ENCODE data around the gene LCNL1. TPM values are rescaled to one million over a fixed set of nuclear protein-coding genes. Genes with fewer than 3 reads are reported as not detected.

Gene LCNL1
- total and polyA plus RNA-seq, 2 donors (not counting 1 experiment from before 2014, with no cell fraction given), result not detected

DNA sequence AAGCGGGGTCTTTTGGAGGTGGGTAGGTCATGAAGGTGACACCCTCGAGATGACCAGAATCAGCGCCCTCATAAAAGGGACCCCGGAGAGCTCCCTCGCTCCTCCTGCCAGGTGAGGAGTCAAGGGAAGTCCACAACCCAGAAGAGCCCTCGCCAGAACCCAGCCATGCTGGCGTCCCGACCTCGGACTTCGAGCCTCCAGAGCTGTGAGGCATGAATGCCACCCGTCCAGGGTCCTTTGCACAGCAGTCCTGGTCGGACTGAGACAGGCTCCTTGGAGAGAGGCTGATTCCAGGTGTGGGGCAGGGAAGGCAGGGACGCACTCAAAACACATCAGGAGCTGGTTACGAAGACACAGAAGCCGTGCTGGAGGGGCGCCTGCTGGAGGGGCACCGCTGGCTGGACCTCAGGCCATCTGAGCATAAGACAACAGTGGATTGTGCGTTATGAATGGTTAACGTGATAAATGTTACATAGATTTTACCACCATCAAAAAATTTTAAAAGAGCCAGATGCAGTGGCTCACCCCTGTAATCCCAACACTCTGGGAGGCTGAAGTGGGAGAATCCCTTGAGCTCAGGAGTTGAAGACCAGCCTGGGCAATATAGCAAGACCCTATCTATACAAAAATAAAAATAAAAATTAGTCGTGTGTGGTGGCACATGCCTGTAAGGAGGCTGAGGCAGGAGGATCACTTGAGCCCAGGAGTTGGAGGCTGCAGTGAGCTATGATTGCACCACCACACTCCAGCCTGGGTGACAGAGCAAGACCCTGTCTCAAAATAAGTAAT, 19.3 kb downstream of the LCNL1 start:
- no peaks in the 10 kb centered on the region for H4K20me1 ChIP-seq (ENCODE audit: control insufficient read depth, insufficient read depth, low read length, poor library complexity, severe bottlenecking)
- WGBS (ENCODE audit: insufficient coverage), result 95% methylated on average over 11 of the region's 20 CpGs
- H3K9me3 ChIP-seq (ENCODE audit: control extremely low read depth in 1 of 3, control insufficient read depth in 2 of 3, insufficient read depth in 1 of 3, low read length in 2 of 3), result peaks cover 0 to 4% (median 0%) of the 10 kb centered on the region in 3 donors
- H3K9ac ChIP-seq (ENCODE audit: low read length), result no peak overlapping the region
- Mint-ChIP-seq H3K4me1 (peaks cover 34% of the 10 kb centered on the region), H3K27me3 (peaks cover 3% of the 10 kb centered on the region), H3K9me3 (ENCODE audit: insufficient read depth) (no peaks in the 10 kb centered on the region), H3K4me3 (no peak overlapping the region), H3K27ac (no peak overlapping the region)
- H3K27me3 ChIP-seq (replicated peaks in 1 of 4; ENCODE audit: control extremely low read depth in 1 of 4, control insufficient read depth in 3 of 4, insufficient read depth in 4 of 4, low read length in 3 of 4), result peaks cover 0 to 4% (median 0%) of the 10 kb centered on the region in 4 experiments
- no peak overlapping the region for H2AFZ ChIP-seq (ENCODE audit: insufficient read depth, low read depth, low read length, poor library complexity, severe bottlenecking)
- peaks cover 34 to 43% of the 10 kb centered on the region in 2 donors for H3K4me1 ChIP-seq (ENCODE audit: control insufficient read depth in 2 of 2, insufficient read depth in 2 of 2, low read length in 2 of 2)
- no peak for ATAC-seq (ENCODE audit: low read depth)
- ChIA-PET POLR2A (interaction anchor here (1.9 kb wide), 1 partner anchor 10 kb away, joined by 10 read pairs; the partner anchor contains the start of gene PAXX), CTCF (interaction anchor here (0.7 to 4.4 kb wide), 5 partner anchors 11 to 33 kb away, joined by 3 to 27 read pairs (median 9); partner anchors contain the start of genes FUT7 and PAXX)
- no peaks in the 10 kb centered on the region for H3K36me3 ChIP-seq (replicated peaks in 1 of 2; ENCODE audit: control extremely low read depth in 1 of 2, control insufficient read depth in 1 of 2, extremely low read depth in 1 of 2, insufficient read depth in 2 of 2, low read length in 1 of 2)
- H3K27ac ChIP-seq (ENCODE audit: low read length in 2 of 2), result no peak overlapping the region
- no peaks in the 10 kb centered on the region for H3K79me2 ChIP-seq (ENCODE audit: control insufficient read depth, insufficient read depth, low read length)
- no peak overlapping the region for H3K4me2 ChIP-seq (replicated peaks; ENCODE audit: low read depth, low read length, poor library complexity, severe bottlenecking)
- intact Hi-C loops (cut with micrococcal nuclease), result no loop called here
- H3K4me3 ChIP-seq (ENCODE audit: control extremely low read depth in 1 of 5, extremely low read depth in 1 of 5, insufficient read depth in 1 of 5, low read depth in 2 of 5, low read length in 4 of 5), result no peak overlapping the region
- TF ChIP-seq, protein P1, sequence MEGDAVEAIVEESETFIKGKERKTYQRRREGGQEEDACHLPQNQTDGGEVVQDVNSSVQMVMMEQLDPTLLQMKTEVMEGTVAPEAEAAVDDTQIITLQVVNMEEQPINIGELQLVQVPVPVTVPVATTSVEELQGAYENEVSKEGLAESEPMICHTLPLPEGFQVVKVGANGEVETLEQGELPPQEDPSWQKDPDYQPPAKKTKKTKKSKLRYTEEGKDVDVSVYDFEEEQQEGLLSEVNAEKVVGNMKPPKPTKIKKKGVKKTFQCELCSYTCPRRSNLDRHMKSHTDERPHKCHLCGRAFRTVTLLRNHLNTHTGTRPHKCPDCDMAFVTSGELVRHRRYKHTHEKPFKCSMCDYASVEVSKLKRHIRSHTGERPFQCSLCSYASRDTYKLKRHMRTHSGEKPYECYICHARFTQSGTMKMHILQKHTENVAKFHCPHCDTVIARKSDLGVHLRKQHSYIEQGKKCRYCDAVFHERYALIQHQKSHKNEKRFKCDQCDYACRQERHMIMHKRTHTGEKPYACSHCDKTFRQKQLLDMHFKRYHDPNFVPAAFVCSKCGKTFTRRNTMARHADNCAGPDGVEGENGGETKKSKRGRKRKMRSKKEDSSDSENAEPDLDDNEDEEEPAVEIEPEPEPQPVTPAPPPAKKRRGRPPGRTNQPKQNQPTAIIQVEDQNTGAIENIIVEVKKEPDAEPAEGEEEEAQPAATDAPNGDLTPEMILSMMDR (IDR thresholded peaks at IDR 0.05), result no peak
- no peak for TF ChIP-seq EZH2 (IDR thresholded peaks at IDR 0.05; ENCODE audit: borderline replicate concordance, insufficient read depth, low read depth, low read length, poor library complexity, severe bottlenecking)
- no peak for DNase-seq

DNA sequence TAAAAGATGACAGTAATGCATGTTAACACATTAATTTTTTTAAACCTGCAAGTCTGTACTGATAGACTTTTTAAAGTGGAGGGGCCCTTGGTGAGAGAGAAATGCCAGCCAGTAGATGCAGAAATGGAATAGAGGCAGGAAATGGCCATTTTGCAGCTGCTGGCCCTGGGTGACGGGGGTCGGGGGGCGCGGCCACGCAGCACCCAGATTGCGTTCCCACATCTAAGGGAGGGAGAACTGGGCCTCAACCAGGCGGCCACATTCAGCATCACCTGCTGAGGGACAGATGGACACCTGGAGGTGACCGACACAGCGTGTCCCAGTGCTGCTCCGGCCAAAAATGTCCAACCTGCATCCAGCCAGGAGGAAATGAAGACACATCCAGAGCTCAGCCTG, 19.9 kb downstream of the LCNL1 start:
- Mint-ChIP-seq H3K27me3 (peaks cover 3% of the 10 kb centered on the region), H3K27ac (no peak overlapping the region), H3K9me3 (ENCODE audit: insufficient read depth) (no peaks in the 10 kb centered on the region), H3K4me1 (peaks cover 29% of the 10 kb centered on the region), H3K4me3 (no peak overlapping the region)
- TF ChIP-seq, protein P1 (IDR thresholded peaks at IDR 0.05), result no peak
- TF ChIP-seq EZH2 (IDR thresholded peaks at IDR 0.05; ENCODE audit: borderline replicate concordance, insufficient read depth, low read depth, low read length, poor library complexity, severe bottlenecking), result no peak
- H2AFZ ChIP-seq (ENCODE audit: insufficient read depth, low read depth, low read length, poor library complexity, severe bottlenecking), result no peak overlapping the region
- peaks cover 28 to 37% of the 10 kb centered on the region in 2 donors for H3K4me1 ChIP-seq (ENCODE audit: control insufficient read depth in 2 of 2, insufficient read depth in 2 of 2, low read length in 2 of 2)
- ATAC-seq (ENCODE audit: low read depth) (no peak), DNase-seq (no peak)
- no peaks in the 10 kb centered on the region for H4K20me1 ChIP-seq (ENCODE audit: control insufficient read depth, insufficient read depth, low read length, poor library complexity, severe bottlenecking)
- no peaks in the 10 kb centered on the region for H3K27me3 ChIP-seq (replicated peaks in 1 of 4; ENCODE audit: control extremely low read depth in 1 of 4, control insufficient read depth in 3 of 4, insufficient read depth in 4 of 4, low read length in 3 of 4)
- peaks cover 0 to 4% (median 0%) of the 10 kb centered on the region in 3 donors for H3K9me3 ChIP-seq (ENCODE audit: control extremely low read depth in 1 of 3, control insufficient read depth in 2 of 3, insufficient read depth in 1 of 3, low read length in 2 of 3)
- no peaks in the 10 kb centered on the region for H3K79me2 ChIP-seq (ENCODE audit: control insufficient read depth, insufficient read depth, low read length)
- no peaks in the 10 kb centered on the region for H3K36me3 ChIP-seq (replicated peaks in 1 of 2; ENCODE audit: control extremely low read depth in 1 of 2, control insufficient read depth in 1 of 2, extremely low read depth in 1 of 2, insufficient read depth in 2 of 2, low read length in 1 of 2)
- no peak overlapping the region for H3K4me3 ChIP-seq (ENCODE audit: control extremely low read depth in 1 of 5, extremely low read depth in 1 of 5, insufficient read depth in 1 of 5, low read depth in 2 of 5, low read length in 4 of 5)
- 88% methylated on average over 10 of the region's 10 CpGs for WGBS (ENCODE audit: insufficient coverage)
- intact Hi-C loops (cut with micrococcal nuclease), result no loop called here
- ChIA-PET CTCF (interaction anchor here (0.8 to 4.4 kb wide), 3 partner anchors 26 to 33 kb away, joined by 3 to 27 read pairs (median 12); partner anchors contain the start of gene FUT7), POLR2A (no interaction called here)
- H3K9ac ChIP-seq (ENCODE audit: low read length), result no peak overlapping the region
- H3K4me2 ChIP-seq (replicated peaks; ENCODE audit: low read depth, low read length, poor library complexity, severe bottlenecking), result no peak overlapping the region
- H3K27ac ChIP-seq (ENCODE audit: low read length in 2 of 2), result no peak overlapping the region
